Adrenal gland (tissue), 12 donors: ENCODE results near the gene IST1. TPM values are rescaled to one million over a fixed set of nuclear protein-coding genes. Genes with fewer than 3 reads are reported as not detected.

Source experiments
- DNase-seq, 7 donors: peaks; one replicate each; pipeline ENCODE4 v3.0.0-alpha.2; 2019 to 2020
- H3K27ac ChIP-seq, 5 donors: fragments of 200-600 bp; sonication (generic) in 4 of 5; 1 replicate in 3 of 5; 2 replicates in 2 of 5; pipeline versions ENCODE4 v1.5.1 to v1.8.0; 2016 to 2020; ENCODE audit warnings: mild to moderate bottlenecking in 1 of 5
- H3K27me3 ChIP-seq: fragments of 200-600 bp; 2 replicates; pipeline ENCODE4 v1.8.0; 2021
- H3K36me3 ChIP-seq, 2 donors: fragments of 200-600 bp; replicated peaks in 1 of 2; 1 replicate in 1 of 2; 2 replicates in 1 of 2; pipeline versions ENCODE4 v1.5.1 to v1.8.0; 2018 to 2022
- H3K4me1 ChIP-seq, 2 donors: fragments of 200-600 bp; replicated peaks in 1 of 2; 1 replicate in 1 of 2; 2 replicates in 1 of 2; pipeline versions ENCODE4 v1.5.1 to v1.8.0; 2018 to 2021
- H3K4me3 ChIP-seq, 4 donors: fragments of 200-600 bp; sonication (generic) in 3 of 4; one replicate each; pipeline ENCODE4 v1.5.1; 2016 to 2018
- H3K9me3 ChIP-seq, 3 donors: fragments of 200-600 bp; sonication (generic) in 1 of 3; replicated peaks in 1 of 3; 1 replicate in 2 of 3; 2 replicates in 1 of 3; pipeline versions ENCODE4 v1.5.1 to v1.8.0; 2016 to 2021
- POLR2A ChIP-seq, 2 donors: fragments of 450-650 bp; IDR thresholded peaks; one replicate each; pipeline ENCODE4 v1.6.1; 2017; ENCODE audit warnings: antibody characterized with exemption in 2 of 2, mild to moderate bottlenecking in 2 of 2, moderate library complexity in 1 of 2
- WGBS, 4 donors: extraction: QIAGEN DNeasy Blood & Tissue Kit in 2 of 4; methylation state at CpG; one replicate each; pipeline versions ENCODE4 v1.1.5 to v1.1.7; 2013 to 2017; 5-methylcytosine and 5-hydroxymethylcytosine counted together
- intact Hi-C, 2 donors: fragments of 100-400 bp; cut with DNase I; formaldehyde crosslinking; loops; one replicate each; pipeline versions ENCODE4 v1.14.1 to v1.15.0; 2022 to 2023
- polyA plus RNA-seq, 3 donors: library from polyadenylated mRNA; stranded (reverse); fragments of 200-250 nt in 2 of 3; fragments of 350-450 nt in 1 of 3; fragmentation: Illumina TruSeq in 1 of 3; extraction: RNeasy Lipid Tissue Mini Kit (QIAGEN cat#74804) in 1 of 3; gene quantifications; one replicate each; pipeline ENCODE4 v1.2.3, GENCODE V29; 2013 to 2014
- total RNA-seq, 9 donors: library from RNA; depleted of rRNA in 4 of 9; stranded (reverse); fragments of >200 nt in 4 of 9; fragments of 120-200 nt in 1 of 9; fragmentation: NEBNext Ultra II Directional in 1 of 9; extraction: Animal tissue kit (Norgen Biotek cat#: 25700) in 1 of 9; gene quantifications; one replicate each; pipeline versions ENCODE4 v1.1.0 to v1.2.4, GENCODE V29; 2013 to 2023
- TF ChIP-seq, protein P1 (sequence below), 6 experiments: fragments of 450-650 bp in 4 of 6; fragments of 200-600 bp in 2 of 6; sonication (generic) in 1 of 6; IDR thresholded peaks; 1 replicate in 5 of 6; 2 replicates in 1 of 6; pipeline versions ENCODE4 v1.5.1 to v1.8.0; 2016 to 2021; ENCODE audit warnings: antibody characterized with exemption in 6 of 6, mild to moderate bottlenecking in 2 of 6, moderate library complexity in 1 of 6
- donor health status: healthy with polysubstance abuse.
- donor health status: Bipolar disorder and iron deficiency.
- donor health status: DM: yes; HTN: yes; CAD: no.
- donor health status: DM: no; HTN: no; CAD: no.
- donor health status: DM: no; HTN: no; CAD: no.
- donor health status: DM: yes; HTN: yes; CAD: no.

Gene IST1
- total and polyA plus RNA-seq, 12 donors: 125 to 213 (median 191) TPM

DNA sequence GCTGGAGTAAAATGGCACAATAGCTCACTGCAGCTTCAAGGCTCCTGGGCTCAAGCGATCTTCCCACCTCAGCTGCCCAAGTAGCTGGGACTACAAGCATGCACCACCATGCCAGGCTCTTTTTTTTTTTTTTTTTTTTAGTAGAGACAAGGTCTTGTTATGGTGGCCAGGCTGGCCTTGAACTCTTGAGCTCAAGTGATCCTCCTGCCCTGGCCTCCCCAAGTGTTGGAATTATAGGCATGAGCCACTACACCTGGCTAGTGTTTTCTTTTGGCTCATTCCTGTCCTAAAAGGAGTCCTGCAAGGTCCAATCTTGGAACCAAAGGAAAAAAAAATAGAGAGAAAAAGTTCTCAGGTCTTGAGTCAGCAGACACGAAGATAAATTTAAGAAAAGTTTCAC, 74.0 kb downstream of the IST1 start:
- WGBS, 4 donors: 88 to 94% (median 93%) methylated on average over 2 of the region's 2 CpGs
- no peaks in the 10 kb centered on the region for H3K27me3 ChIP-seq
- no peak for TF ChIP-seq POLR2A (IDR thresholded peaks at IDR 0.05)
- TF ChIP-seq, protein P1, sequence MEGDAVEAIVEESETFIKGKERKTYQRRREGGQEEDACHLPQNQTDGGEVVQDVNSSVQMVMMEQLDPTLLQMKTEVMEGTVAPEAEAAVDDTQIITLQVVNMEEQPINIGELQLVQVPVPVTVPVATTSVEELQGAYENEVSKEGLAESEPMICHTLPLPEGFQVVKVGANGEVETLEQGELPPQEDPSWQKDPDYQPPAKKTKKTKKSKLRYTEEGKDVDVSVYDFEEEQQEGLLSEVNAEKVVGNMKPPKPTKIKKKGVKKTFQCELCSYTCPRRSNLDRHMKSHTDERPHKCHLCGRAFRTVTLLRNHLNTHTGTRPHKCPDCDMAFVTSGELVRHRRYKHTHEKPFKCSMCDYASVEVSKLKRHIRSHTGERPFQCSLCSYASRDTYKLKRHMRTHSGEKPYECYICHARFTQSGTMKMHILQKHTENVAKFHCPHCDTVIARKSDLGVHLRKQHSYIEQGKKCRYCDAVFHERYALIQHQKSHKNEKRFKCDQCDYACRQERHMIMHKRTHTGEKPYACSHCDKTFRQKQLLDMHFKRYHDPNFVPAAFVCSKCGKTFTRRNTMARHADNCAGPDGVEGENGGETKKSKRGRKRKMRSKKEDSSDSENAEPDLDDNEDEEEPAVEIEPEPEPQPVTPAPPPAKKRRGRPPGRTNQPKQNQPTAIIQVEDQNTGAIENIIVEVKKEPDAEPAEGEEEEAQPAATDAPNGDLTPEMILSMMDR (IDR thresholded peaks at IDR 0.05): no peak
- no peak for DNase-seq
- H3K4me1 ChIP-seq: no peaks in the 10 kb centered on the region
- H3K27ac ChIP-seq: no peak overlapping the region
- intact Hi-C loops: loop anchor here in 1 of 2 donors (10.0 kb wide), 1 partner anchor 85 kb away; the partner anchor contains the start of gene ZNF821
- H3K9me3 ChIP-seq: no peaks in the 10 kb centered on the region
- H3K36me3 ChIP-seq: no peaks in the 10 kb centered on the region
- no peak overlapping the region for H3K4me3 ChIP-seq

DNA sequence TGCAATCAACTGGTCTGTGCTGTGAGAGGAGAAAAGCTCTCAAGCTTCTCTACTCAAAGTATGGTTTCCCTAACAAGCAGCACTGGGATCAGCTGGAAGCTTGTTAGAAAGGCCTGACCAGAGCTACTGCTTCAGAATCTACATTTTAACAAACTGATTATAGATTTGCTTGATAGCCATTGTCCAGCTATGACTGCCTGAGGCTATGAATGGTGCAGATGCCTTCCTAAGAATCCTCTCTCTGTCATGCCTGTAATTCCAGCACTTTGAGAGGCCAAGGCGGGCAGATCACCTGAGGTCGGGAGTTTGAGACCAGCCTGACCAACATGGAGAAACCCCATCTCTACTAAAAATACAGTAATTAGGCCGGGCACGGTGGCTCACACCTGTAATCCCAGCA, 76.2 kb downstream of the IST1 start:
- Histone ChIP-seq H3K27ac (no peak overlapping the region), H3K4me1 (no peaks in the 10 kb centered on the region), H3K9me3 (no peaks in the 10 kb centered on the region), H3K27me3 (no peaks in the 10 kb centered on the region), H3K4me3 (no peak overlapping the region), H3K36me3 (no peaks in the 10 kb centered on the region)
- intact Hi-C loops: no loop called here
- 75 to 93% (median 91%) methylated on average over 4 of the region's 4 CpGs for WGBS, 4 donors
- DNase-seq: no peak
- TF ChIP-seq, protein P1 (IDR thresholded peaks at IDR 0.05): no peak
- no peak for TF ChIP-seq POLR2A (IDR thresholded peaks at IDR 0.05)

DNA sequence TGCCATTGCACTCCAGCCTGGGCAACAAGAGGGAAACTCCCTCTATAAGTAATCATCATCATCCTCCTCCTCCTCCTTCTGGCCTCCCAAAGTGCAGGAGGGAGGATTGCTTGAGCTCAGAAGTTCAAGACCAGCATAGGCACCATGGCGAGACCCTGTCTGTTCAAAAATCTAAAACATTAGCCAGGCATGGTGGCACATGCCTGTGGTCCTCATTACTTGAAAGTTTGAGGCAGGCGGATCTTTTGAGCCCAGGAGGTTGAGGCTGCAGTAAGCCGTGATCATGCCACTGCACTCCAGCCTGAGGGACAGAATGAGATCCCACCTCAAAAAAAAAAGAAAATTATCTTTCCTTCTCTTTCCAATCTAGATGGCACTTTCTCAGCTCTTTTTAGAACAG, 77.0 kb downstream of the IST1 start:
- intact Hi-C loops: no loop called here
- no peaks in the 10 kb centered on the region for H3K36me3 ChIP-seq
- WGBS, 4 donors: 88 to 100% (median 91%) methylated on average over 2 to 3 of the region's 3 CpGs
- no peak for TF ChIP-seq POLR2A (IDR thresholded peaks at IDR 0.05)
- TF ChIP-seq, protein P1 (IDR thresholded peaks at IDR 0.05): no peak
- H3K27ac ChIP-seq: no peak overlapping the region
- no peak overlapping the region for H3K4me3 ChIP-seq
- no peaks in the 10 kb centered on the region for H3K4me1 ChIP-seq
- no peak for DNase-seq
- H3K9me3 ChIP-seq: no peaks in the 10 kb centered on the region
- no peaks in the 10 kb centered on the region for H3K27me3 ChIP-seq

DNA sequence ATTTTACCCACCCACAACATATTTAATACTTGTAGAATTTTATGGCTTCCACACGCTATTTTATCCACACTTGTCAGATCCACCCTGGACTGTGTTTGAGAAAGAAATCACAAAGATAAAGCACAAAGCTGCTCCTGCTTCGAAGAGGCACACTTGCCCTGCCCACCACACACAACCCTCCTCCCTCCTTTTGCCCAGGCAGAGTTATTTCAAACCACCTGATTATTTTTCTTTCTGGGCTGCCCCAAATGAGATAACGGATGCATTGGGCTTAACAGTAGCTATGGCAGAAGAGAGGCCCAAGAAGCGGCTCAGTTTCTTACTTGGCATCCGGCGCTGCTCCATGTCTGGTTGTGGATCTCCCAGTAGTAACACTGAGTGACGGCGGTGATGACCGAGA, 77.7 kb downstream of the IST1 start:
- H3K36me3 ChIP-seq: no peaks in the 10 kb centered on the region
- intact Hi-C loops: no loop called here
- no peaks in the 10 kb centered on the region for H3K4me1 ChIP-seq
- H3K9me3 ChIP-seq: no peaks in the 10 kb centered on the region
- H3K27ac ChIP-seq: no peak overlapping the region
- H3K27me3 ChIP-seq: no peaks in the 10 kb centered on the region
- TF ChIP-seq, protein P1 (IDR thresholded peaks at IDR 0.05): no peak
- no peak for TF ChIP-seq POLR2A (IDR thresholded peaks at IDR 0.05)
- 84 to 91% (median 88%) methylated on average over 9 of the region's 9 CpGs for WGBS, 4 donors
- H3K4me3 ChIP-seq: no peak overlapping the region
- DNase-seq: no peak
